Measurements from ENCODE around the gene DCDC2B.

- TF ChIP-seq EP300 (IDR thresholded peaks at IDR 0.05) = no peak
- TF ChIP-seq, protein P1, sequence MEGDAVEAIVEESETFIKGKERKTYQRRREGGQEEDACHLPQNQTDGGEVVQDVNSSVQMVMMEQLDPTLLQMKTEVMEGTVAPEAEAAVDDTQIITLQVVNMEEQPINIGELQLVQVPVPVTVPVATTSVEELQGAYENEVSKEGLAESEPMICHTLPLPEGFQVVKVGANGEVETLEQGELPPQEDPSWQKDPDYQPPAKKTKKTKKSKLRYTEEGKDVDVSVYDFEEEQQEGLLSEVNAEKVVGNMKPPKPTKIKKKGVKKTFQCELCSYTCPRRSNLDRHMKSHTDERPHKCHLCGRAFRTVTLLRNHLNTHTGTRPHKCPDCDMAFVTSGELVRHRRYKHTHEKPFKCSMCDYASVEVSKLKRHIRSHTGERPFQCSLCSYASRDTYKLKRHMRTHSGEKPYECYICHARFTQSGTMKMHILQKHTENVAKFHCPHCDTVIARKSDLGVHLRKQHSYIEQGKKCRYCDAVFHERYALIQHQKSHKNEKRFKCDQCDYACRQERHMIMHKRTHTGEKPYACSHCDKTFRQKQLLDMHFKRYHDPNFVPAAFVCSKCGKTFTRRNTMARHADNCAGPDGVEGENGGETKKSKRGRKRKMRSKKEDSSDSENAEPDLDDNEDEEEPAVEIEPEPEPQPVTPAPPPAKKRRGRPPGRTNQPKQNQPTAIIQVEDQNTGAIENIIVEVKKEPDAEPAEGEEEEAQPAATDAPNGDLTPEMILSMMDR (IDR thresholded peaks at IDR 0.05) = no peak
Measured at GRCh38 chr1:32170991-32171390, 37.9 kb upstream of the DCDC2B start.

Measured in ovary (tissue), 3 donors.